ENCODE data around the gene GPATCH2.
"Not testable (repeated sequence)": the region's sequence is repeated elsewhere in the genome, so short reads cannot be mapped to it uniquely, and the experiment has no call there.

The GPATCH2 gene

GRCh38 chr1:217524787-217525520 is 105.9 kb downstream of the GPATCH2 start:
- FAIRE-seq, result no peak

DNA sequence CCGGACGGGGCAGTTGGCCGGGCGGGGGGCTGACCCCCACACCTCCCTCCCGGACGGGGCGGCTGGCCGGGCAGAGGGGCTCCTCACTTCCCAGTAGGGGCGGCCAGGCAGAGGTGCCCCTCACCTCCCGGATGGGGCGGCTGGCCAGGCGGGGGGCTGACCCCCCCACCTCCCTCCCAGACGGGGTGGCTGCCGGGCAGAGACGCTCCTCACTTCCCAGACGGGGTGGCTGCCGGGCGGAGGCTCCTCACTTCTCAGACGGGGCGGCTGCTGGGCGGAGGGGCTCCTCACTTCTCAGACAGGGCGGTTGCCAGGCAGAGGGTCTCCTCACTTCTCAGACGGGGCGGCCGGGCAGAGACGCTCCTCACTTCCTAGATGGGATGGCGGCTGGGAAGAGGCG is 107.0 kb downstream of the GPATCH2 start:
- FAIRE-seq, result not testable (repeated sequence)

- no peak for FAIRE-seq
Observed at GRCh38 chr1:217522277-217522676, 108.6 kb downstream of the GPATCH2 start.

DNA sequence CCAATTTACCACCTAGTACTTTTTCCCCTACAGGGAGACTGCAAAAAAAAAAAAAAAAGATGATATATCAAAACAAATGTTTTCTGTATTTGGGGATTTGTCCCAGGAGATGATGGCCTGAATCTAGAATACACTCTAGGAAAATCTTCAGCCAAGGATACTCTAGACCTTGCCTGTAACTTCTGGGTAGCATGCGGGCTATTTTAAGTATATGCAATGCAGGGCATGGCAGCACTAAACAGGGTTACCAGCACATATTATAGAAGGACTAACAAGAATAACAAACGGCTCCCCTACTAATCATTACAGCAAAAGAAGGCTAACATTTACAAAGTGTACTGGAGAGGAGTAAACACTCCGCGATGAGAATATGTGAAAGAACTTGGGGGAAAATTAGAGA is 109.6 kb downstream of the GPATCH2 start:
- FAIRE-seq, result no peak

- FAIRE-seq, result no peak
Observed at GRCh38 chr1:217506878-217507277, 124.0 kb downstream of the GPATCH2 start.

- no peak for FAIRE-seq
Observed at GRCh38 chr1:217498209-217498608, 132.7 kb downstream of the GPATCH2 start.

- no peak for FAIRE-seq
Observed at GRCh38 chr1:217495249-217495648, 135.6 kb downstream of the GPATCH2 start.

- no peak for FAIRE-seq
Observed at GRCh38 chr1:217494767-217495166, 136.1 kb downstream of the GPATCH2 start.

DNA sequence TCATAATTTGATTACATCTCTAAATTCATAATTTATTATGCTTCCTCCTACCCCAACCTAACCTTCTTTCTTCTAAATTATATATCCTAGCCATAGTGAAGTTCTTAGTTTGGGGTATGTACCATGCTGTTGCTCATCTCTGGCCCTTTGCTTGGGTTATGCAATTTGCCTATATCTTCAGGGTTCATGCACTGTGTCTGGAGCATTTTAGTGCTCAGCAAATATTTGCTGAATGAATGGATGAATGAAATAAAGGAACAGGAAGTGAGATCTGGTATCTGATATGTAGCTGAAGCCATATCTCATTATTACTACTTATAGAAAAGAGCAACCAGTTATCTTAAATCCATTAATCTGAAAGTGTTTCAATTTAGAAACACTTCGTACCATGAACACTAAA is 137.6 kb downstream of the GPATCH2 start:
- FAIRE-seq, result peak; percentile 55

GRCh38 chr1:217484871-217485270 is 146.0 kb downstream of the GPATCH2 start:
- no peak for FAIRE-seq

GRCh38 chr1:217482356-217483102 is 148.4 kb downstream of the GPATCH2 start:
- FAIRE-seq, result no peak

DNA sequence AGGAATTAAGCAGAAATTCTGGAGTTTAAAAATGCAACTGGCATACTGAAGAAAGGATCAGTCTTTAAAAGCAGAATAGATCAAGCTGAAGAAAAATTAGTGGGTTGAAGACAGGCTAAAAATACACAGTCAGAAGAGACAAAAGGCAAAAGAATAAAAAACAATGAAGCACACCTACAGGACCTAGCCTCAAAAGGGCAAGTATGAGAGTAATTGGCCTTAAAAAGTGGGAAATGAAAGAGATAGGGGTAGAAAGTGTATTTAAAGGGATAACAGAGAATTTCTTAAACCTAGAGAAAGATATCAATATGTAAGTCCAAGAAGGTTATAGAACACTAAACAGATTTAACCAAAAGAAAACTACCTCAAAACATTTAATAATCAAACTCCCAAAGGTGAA is 152.4 kb downstream of the GPATCH2 start:
- no peak for FAIRE-seq

- FAIRE-seq, result no peak
Observed at GRCh38 chr1:217472915-217473314, 158.0 kb downstream of the GPATCH2 start.

DNA sequence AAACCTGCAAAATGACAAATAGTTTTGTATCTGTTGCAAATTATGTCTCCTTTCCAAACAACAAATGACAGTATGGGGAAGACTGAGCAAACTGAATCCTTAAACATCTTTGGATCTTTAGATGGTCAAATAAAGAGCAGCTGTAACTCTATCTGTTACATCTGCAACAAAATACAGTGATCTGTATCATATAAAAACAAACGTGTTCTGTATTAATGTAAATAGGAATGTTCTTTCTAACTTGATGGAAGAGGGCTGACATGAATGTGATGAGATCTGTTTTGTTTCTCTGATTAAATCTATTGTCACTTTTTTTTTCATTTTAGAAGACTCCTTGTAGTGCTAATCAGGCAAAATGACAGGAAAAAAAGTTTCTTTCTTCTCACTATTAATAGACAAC is 159.5 kb downstream of the GPATCH2 start:
- no peak for FAIRE-seq

DNA sequence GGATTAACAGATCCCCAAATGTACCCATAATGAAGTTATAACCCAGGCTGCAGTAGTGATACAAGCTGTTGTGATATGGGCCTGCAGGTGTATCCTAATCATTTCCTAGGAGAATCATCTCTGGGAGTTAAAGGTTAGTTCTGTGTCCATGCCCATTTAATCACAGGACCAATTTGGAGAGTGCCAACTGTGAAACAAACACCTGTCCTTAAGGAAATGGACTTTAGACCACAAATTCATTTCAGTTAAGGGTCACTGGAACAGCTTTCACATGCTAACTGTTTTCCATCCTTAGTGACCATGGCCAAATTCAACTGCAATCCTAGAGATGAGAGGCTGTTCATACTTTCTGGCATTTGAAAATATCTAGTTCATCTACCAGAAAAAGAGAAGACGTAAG is 160.9 kb downstream of the GPATCH2 start:
- no peak for FAIRE-seq

DNA sequence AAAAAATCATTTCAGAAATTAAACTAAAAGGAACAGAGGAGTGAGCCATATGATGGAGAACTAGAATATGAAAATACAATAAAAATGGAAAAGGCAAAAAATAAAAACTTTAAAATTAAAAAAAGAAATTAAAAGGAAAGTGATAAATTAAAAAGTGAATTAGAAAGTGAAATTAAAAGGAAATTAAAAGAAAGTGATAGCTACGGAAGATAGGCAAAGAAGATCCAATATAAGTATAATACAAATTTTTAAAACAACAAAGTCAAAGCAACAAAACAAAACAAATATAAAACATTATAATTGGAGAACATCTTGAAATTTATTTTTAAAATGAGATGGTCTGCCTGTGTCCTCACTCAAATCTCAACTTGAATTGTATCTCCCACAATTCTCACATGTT is 165.8 kb downstream of the GPATCH2 start:
- FAIRE-seq, result peak; percentile 33

GRCh38 chr1:217462666-217463065 is 168.2 kb downstream of the GPATCH2 start:
- FAIRE-seq, result no peak

DNA sequence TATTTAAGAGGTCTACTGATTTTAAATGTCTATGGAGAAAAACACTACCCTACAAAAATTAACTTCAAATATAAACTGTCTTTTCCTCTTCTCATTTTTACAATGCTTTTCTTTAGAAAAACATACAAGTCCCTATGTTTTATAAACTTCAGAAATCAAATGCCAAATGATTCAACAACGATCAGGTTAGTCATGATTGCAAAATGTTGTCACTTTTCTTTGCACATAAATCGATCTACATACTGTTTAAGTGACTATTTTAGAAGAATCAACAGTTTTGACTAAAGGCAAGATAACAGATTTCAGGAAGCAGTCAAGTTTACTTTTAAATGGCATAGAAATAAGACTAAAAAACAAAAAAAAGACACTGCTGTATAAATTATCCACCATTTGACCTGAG is 168.7 kb downstream of the GPATCH2 start:
- FAIRE-seq, result no peak

GRCh38 chr1:217457016-217457415 is 173.9 kb downstream of the GPATCH2 start:
- no peak for FAIRE-seq

- no peak for FAIRE-seq
Observed at GRCh38 chr1:217456261-217456660, 174.6 kb downstream of the GPATCH2 start.

DNA sequence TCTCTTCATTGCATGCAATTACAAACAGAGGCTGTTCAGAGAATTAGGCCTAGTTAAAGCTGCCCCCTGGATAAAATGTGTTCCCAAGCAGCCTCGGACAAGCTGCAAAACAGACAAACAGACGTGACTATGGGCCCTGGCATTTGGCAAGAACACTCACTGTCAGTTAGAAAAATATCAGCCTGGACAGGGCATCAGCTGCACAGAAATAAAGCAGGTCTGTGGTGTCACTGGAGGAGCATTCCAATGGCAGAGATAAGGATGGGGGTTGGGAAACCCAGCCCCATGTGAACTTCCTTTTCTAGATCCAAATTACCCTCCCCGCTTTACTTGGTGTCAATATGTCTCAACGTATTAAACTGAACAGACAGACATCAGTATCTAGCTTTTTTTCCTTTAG is 177.1 kb downstream of the GPATCH2 start:
- FAIRE-seq, result no peak

GRCh38 chr1:217449370-217449769 is 181.5 kb downstream of the GPATCH2 start:
- no peak for FAIRE-seq

- no peak for FAIRE-seq
Observed at GRCh38 chr1:217443845-217444244, 187.0 kb downstream of the GPATCH2 start.

- no peak for FAIRE-seq
Observed at GRCh38 chr1:217437376-217437775, 193.5 kb downstream of the GPATCH2 start.

DNA sequence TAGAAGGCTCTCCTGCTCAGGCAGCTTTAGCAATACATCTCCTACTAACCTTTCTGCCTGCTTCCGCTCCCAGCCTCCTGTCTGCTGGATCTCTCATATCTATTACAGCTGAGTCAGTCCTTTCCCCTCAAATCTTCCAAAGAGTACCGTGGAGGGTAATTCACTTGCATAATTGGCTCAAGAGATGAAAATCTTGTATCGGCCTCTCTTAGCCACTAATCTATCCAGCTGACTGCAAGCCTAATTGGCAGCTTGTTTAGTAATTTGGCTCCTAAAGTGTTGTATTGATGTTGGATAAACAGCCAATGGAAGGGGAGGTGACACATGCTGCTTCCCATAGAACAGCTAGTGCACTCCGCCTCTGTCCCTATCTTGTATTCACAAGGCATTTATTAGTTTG is 195.7 kb downstream of the GPATCH2 start:
- FAIRE-seq, result no peak

All from islet of Langerhans (tissue), 1 donor.